Measurements from ENCODE around the gene SCGB2B2. TPM values are rescaled to one million over a fixed set of nuclear protein-coding genes. Genes with fewer than 3 reads are reported as not detected.

The SCGB2B2 gene, protein sequence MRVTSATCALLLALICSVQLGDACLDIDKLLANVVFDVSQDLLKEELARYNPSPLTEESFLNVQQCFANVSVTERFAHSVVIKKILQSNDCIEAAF
- total RNA-seq (2012; rRNA removed) = 0.25 and 0.44 TPM in 2 replicates

DNA sequence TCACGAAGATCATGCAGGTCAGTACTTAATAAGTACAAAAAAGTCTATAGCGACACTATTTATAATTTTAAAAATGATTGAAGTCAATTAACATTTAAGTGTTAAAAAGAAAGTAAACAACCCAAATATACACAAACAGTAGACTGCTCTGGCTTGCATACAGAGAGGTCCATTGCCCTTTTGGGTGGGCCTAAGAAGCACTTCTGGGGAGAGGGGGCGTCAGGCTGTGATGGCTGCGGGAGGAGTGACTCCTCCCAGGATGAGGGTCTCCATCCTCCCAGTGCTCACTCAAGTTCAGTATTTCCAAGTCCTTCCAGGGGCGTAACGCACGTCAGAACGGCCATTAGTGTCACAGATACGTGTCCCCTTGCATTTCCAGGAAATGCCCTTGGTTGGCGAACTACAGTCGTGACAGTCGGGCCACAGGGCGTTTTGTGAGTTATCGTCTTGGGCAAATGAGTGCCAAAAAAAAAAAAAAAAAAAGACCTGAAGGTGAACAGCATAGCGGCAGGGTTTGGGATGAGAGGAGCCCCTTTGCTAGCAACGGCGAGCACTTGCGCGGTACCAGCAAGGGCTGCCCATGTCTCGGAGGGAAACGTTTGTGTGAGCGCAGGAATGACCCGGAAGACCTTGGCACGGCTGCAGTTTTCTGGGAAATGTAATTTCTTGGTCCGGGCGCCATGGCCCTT is at the start of gene SCGB2B2:
SCGB2B2 (minus strand) TSS at position 463 of the 689 bp plus-strand sequence. CDS start 82,596 bp downstream, outside the sequence.
- H3K36me3 ChIP-seq (ENCODE audit: insufficient read depth, low read length) = peaks cover 30% of the 10 kb centered on the region
- peaks cover 3% of the 10 kb centered on the region for H3K9me3 ChIP-seq (replicated peaks; ENCODE audit: low read length)
- H3K4me3 ChIP-seq (ENCODE audit: low read length) = peak within 1 kb of the TSS; percentile 92
- H3K4me2 ChIP-seq (ENCODE audit: low read length) = peak within 1 kb of the TSS; percentile 93
- H3K4me1 ChIP-seq (ENCODE audit: control insufficient read depth, insufficient read depth, low read length) = peaks cover 15% of the 10 kb centered on the region
- H3K9ac ChIP-seq (ENCODE audit: low read depth, low read length) = peak within 1 kb of the TSS; percentile 99
- H3K27me3 ChIP-seq (ENCODE audit: control insufficient read depth, insufficient read depth, low read length) = no peaks in the 10 kb centered on the region

DNA sequence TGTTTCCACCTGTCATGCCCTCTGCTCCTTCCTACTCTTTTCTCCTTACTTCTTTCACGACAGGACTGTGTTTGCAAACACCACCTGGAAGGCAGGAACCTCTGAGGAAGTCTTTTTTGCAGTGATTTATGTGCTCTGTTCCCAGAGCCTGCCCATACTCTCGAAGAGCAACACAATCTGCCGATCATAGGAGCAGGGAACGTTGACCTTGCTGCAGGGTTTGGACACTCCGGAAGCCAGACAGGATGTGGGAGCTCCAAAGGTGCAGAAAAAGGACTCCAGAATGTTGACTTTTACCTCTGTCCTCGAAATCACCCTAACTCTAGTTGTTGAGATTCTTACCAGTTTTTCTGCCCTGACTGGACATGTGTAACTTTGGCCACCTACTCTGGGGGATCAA is 48.4 kb upstream of the SCGB2B2 start:
- Histone ChIP-seq H3K27me3 (ENCODE audit: control insufficient read depth, insufficient read depth, low read length) (peaks cover 13% of the 10 kb centered on the region), H3K36me3 (ENCODE audit: insufficient read depth, low read length) (no peaks in the 10 kb centered on the region), H3K9me3 (replicated peaks; ENCODE audit: low read length) (no peaks in the 10 kb centered on the region), H3K4me1 (ENCODE audit: control insufficient read depth, insufficient read depth, low read length) (no peaks in the 10 kb centered on the region), H3K4me3 (ENCODE audit: low read length) (no peak overlapping the region), H3K4me2 (ENCODE audit: low read length) (no peak overlapping the region), H3K9ac (ENCODE audit: low read depth, low read length) (no peak overlapping the region)

DNA sequence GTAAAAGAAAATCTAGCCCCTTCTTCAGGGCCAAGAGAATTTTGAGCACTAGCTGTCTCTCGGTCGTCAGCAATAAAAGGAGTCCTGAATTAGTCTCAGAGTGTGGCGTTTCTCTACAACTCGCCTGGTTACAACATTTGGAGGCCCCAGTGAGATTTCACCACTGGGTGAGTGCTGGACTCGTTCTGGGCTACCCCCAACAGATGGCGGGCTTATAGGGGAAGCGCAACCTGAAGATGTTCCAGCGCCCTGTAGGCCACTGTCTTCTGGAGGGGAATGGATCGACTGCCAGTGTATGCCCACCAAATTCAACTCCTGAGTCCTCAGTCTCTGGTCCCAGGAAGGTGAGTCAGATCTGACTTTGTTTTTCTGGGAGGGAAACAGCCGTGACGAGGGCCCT is 45.4 kb upstream of the SCGB2B2 start:
- Histone ChIP-seq H3K4me3 (ENCODE audit: low read length) (no peak overlapping the region), H3K36me3 (ENCODE audit: insufficient read depth, low read length) (no peaks in the 10 kb centered on the region), H3K9me3 (replicated peaks; ENCODE audit: low read length) (no peaks in the 10 kb centered on the region), H3K27me3 (ENCODE audit: control insufficient read depth, insufficient read depth, low read length) (peaks cover 13% of the 10 kb centered on the region), H3K4me1 (ENCODE audit: control insufficient read depth, insufficient read depth, low read length) (no peaks in the 10 kb centered on the region), H3K4me2 (ENCODE audit: low read length) (no peak overlapping the region), H3K9ac (ENCODE audit: low read depth, low read length) (no peak overlapping the region)

DNA sequence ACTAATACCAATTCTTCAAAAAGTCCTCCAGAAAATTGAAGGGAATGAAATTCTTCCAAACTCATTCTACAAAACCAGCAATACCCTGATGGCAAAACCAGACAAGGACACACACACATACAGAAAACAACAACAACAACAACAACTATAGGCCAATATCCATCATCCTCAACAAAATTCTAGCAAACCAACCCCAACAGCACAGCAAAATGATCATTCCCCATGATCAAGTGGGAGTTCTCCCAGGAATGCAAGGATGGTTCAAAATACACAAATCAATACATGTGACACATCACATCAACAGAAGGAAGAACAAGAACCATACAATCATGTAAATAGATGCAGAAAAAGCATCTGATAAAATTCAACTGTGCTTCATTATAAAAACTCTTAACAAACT is 38.4 kb upstream of the SCGB2B2 start:
- Histone ChIP-seq H3K4me3 (ENCODE audit: low read length) (no peak overlapping the region), H3K36me3 (ENCODE audit: insufficient read depth, low read length) (no peaks in the 10 kb centered on the region), H3K9ac (ENCODE audit: low read depth, low read length) (no peak overlapping the region), H3K4me1 (ENCODE audit: control insufficient read depth, insufficient read depth, low read length) (no peaks in the 10 kb centered on the region), H3K9me3 (replicated peaks; ENCODE audit: low read length) (peaks cover 5% of the 10 kb centered on the region), H3K4me2 (ENCODE audit: low read length) (no peak overlapping the region), H3K27me3 (ENCODE audit: control insufficient read depth, insufficient read depth, low read length) (peaks cover 6% of the 10 kb centered on the region)

DNA sequence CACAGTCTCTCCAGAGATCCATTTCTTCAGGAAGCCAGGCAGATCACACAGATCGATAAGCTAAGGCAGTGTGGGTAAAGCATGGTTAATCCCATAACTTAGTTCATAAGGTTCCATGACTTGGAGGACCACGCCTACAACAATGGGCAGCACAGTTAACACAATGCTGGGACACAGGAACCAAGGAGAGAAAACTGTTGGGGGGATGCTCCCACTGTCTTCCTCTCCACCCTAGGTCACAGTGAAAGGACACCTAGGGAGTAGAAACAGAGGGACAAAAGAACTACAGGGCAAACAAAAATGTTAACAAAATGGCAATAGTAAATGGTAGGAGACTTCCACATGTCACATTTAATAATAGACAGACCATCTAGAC is 36.3 kb upstream of the SCGB2B2 start:
- Histone ChIP-seq H3K4me2 (ENCODE audit: low read length) (no peak overlapping the region), H3K4me3 (ENCODE audit: low read length) (no peak overlapping the region), H3K9me3 (replicated peaks; ENCODE audit: low read length) (peaks cover 5% of the 10 kb centered on the region), H3K36me3 (ENCODE audit: insufficient read depth, low read length) (no peaks in the 10 kb centered on the region), H3K27me3 (ENCODE audit: control insufficient read depth, insufficient read depth, low read length) (peaks cover 6% of the 10 kb centered on the region), H3K4me1 (ENCODE audit: control insufficient read depth, insufficient read depth, low read length) (no peaks in the 10 kb centered on the region), H3K9ac (ENCODE audit: low read depth, low read length) (no peak overlapping the region)

DNA sequence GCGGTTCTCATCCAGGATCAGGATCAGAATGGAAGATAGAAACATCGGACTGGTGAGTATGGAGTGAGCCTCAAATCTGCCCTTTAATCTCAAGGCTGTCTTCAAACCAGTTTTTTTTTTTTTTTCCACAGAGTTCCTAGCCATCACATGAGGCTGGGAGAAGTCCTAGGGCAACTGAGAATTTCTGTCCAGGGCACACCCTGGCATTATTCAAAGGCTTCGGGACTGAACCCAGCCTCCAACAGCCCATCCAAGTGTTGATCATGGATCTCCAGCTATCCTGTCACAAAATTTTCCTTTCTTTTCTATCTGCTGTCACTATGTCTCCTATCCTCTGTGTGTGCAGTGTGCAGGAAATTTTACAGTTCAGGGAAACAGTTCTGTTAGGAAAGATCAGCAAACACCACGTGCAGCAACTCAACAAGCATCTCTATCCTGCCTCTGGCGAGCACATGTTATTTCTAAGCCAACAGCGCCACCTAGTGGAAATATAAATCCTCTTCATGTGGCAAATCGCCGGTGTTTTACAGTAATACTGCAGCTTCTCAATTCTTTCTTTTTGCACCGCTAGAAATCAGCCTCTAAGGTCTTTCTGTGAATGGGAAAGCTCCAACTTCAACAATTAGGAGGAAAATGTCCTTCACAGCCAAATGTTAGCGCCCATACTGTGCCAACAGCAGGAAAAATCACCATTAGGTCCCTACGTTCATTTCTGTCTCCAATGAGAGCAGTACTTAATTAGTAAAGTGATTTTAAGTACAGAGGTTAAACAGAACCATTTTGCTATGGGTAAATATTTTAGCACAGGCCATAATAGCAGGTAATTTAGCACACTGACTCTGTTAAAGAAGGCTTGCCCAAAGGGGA is 35.7 kb upstream of the SCGB2B2 start:
- Histone ChIP-seq H3K27me3 (ENCODE audit: control insufficient read depth, insufficient read depth, low read length) (peaks cover 6% of the 10 kb centered on the region), H3K4me1 (ENCODE audit: control insufficient read depth, insufficient read depth, low read length) (no peaks in the 10 kb centered on the region), H3K4me2 (ENCODE audit: low read length) (no peak overlapping the region), H3K9ac (ENCODE audit: low read depth, low read length) (no peak overlapping the region), H3K4me3 (ENCODE audit: low read length) (no peak overlapping the region), H3K9me3 (replicated peaks; ENCODE audit: low read length) (peaks cover 5% of the 10 kb centered on the region), H3K36me3 (ENCODE audit: insufficient read depth, low read length) (no peaks in the 10 kb centered on the region)

DNA sequence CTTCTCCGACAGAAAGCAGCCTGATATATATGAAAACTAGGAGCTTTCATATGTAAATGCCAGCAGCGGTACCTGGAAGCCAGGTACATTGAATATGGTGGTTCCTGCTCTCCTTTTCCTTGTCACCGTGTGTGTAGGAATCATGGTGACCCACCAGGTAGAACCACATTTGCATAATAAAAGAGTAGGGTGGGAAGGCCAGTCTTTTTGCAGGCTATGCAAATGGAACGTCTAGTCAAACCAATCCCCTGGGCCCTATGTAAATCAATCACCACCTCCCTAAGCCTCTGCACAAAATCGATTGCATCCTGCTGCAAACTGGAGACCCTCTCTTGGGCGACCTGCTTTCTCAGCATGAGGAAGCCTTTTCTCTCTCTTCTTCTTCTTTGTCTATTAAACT is 34.9 kb upstream of the SCGB2B2 start:
- Histone ChIP-seq H3K4me1 (ENCODE audit: control insufficient read depth, insufficient read depth, low read length) (no peaks in the 10 kb centered on the region), H3K4me3 (ENCODE audit: low read length) (no peak overlapping the region), H3K36me3 (ENCODE audit: insufficient read depth, low read length) (no peaks in the 10 kb centered on the region), H3K4me2 (ENCODE audit: low read length) (no peak overlapping the region), H3K27me3 (ENCODE audit: control insufficient read depth, insufficient read depth, low read length) (peaks cover 6% of the 10 kb centered on the region), H3K9ac (ENCODE audit: low read depth, low read length) (no peak overlapping the region), H3K9me3 (replicated peaks; ENCODE audit: low read length) (peaks cover 5% of the 10 kb centered on the region)

DNA sequence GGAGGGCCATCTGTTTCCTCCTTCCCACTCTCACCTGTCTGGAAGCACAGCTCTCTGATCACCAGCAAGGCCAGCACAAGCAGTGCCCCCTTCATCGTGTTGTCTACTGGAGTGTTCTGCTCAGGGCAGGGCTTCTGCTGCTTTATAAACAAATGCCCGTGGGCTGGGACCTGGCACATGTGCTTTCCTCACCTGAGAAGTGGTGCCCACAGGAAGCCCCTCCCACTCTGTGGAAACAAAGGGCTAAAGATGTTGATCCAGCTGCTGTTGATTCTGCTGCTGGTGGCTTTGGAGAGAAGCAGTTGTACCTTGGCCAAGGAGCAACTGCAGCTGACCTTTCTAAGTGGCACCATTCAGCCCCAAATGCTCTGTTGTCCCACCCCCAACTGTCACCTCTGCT is 30.7 kb upstream of the SCGB2B2 start:
- H3K9ac ChIP-seq (ENCODE audit: low read depth, low read length) = no peak overlapping the region
- H3K4me2 ChIP-seq (ENCODE audit: low read length) = no peak overlapping the region
- H3K36me3 ChIP-seq (ENCODE audit: insufficient read depth, low read length) = no peaks in the 10 kb centered on the region
- H3K4me3 ChIP-seq (ENCODE audit: low read length) = no peak overlapping the region
- H3K27me3 ChIP-seq (ENCODE audit: control insufficient read depth, insufficient read depth, low read length) = peaks cover 3% of the 10 kb centered on the region
- no peaks in the 10 kb centered on the region for H3K9me3 ChIP-seq (replicated peaks; ENCODE audit: low read length)
- no peaks in the 10 kb centered on the region for H3K4me1 ChIP-seq (ENCODE audit: control insufficient read depth, insufficient read depth, low read length)

DNA sequence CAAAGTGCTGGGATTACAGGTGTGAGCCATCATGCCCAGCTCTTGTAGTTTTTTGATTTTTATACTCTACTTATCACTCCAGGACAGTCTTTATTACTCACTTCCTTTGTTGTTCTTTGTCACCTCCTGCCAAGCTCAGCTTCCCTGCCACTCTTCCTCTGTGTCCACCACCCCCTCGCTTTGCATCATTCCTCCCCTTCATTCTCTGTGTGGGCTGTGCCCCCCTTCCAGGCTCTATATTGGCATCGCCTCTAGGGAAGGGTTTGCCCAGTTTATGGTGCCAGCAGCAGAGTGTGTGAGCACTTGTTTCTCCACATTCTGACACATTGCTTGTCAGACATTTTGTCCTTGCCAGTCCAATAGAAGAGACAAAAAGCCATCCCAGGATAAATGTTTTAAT is 15.6 kb upstream of the SCGB2B2 start:
- Histone ChIP-seq H3K9ac (ENCODE audit: low read depth, low read length) (no peak overlapping the region), H3K9me3 (replicated peaks; ENCODE audit: low read length) (no peaks in the 10 kb centered on the region), H3K27me3 (ENCODE audit: control insufficient read depth, insufficient read depth, low read length) (no peaks in the 10 kb centered on the region), H3K4me1 (ENCODE audit: control insufficient read depth, insufficient read depth, low read length) (no peaks in the 10 kb centered on the region), H3K4me3 (ENCODE audit: low read length) (no peak overlapping the region), H3K36me3 (ENCODE audit: insufficient read depth, low read length) (no peaks in the 10 kb centered on the region), H3K4me2 (ENCODE audit: low read length) (no peak overlapping the region)

DNA sequence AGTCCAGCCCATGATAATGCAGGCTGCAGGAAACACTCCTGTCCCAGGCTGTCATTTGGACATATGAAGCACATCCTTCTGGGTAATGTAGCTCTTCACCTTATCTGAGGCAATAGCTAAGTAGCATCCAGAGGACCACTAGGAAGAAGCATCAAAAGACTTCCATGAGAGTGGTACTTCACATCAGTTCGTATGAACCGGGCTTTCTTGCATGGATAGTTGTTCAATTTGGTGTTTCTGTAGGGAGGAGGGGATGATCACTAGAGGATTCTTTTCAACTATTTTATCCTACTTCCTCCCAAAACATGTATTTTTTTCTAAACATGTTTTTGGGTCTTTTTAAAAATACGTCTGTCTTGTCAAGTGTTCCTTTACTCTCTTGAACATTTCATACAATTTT is 13.4 kb upstream of the SCGB2B2 start:
- no peaks in the 10 kb centered on the region for H3K36me3 ChIP-seq (ENCODE audit: insufficient read depth, low read length)
- H3K4me1 ChIP-seq (ENCODE audit: control insufficient read depth, insufficient read depth, low read length) = no peaks in the 10 kb centered on the region
- H3K4me3 ChIP-seq (ENCODE audit: low read length) = no peak overlapping the region
- no peaks in the 10 kb centered on the region for H3K27me3 ChIP-seq (ENCODE audit: control insufficient read depth, insufficient read depth, low read length)
- no peak overlapping the region for H3K9ac ChIP-seq (ENCODE audit: low read depth, low read length)
- peaks cover 3% of the 10 kb centered on the region for H3K9me3 ChIP-seq (replicated peaks; ENCODE audit: low read length)
- no peak overlapping the region for H3K4me2 ChIP-seq (ENCODE audit: low read length)

DNA sequence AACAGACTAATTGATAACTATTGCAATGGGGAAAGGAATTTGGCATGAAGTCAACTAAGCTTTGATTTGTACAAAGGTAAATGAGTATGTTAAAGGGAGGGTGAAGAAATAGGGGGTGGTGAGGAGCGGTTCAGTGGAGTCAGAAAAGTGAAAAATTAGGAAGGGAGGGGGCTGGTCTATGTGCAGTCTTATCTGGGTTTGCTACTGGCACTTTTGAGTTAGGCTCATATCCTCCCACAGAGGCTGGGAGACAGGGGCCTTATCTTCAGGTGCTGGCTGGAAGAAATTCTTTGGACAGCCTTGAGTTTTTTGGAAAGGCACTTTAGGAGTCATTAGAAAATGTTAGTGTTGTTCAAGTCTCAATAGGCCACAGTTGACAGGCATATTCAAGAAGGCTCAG is 11.6 kb upstream of the SCGB2B2 start:
- Histone ChIP-seq H3K36me3 (ENCODE audit: insufficient read depth, low read length) (peaks cover 12% of the 10 kb centered on the region), H3K9ac (ENCODE audit: low read depth, low read length) (no peak overlapping the region), H3K27me3 (ENCODE audit: control insufficient read depth, insufficient read depth, low read length) (no peaks in the 10 kb centered on the region), H3K4me2 (ENCODE audit: low read length) (no peak overlapping the region), H3K9me3 (replicated peaks; ENCODE audit: low read length) (peaks cover 20% of the 10 kb centered on the region), H3K4me3 (ENCODE audit: low read length) (no peak overlapping the region), H3K4me1 (ENCODE audit: control insufficient read depth, insufficient read depth, low read length) (no peaks in the 10 kb centered on the region)

All from skeletal muscle satellite cell (primary cell).